Trophoblast cell (in vitro differentiated cells and primary cell): Measurements from ENCODE around the gene FGF11. TPM values are rescaled to one million over a fixed set of nuclear protein-coding genes. Genes with fewer than 3 reads are reported as not detected.
A peak's percentile ranks its signal among the peaks of the same experiment; 100 is the strongest.

Experiments
- DNase-seq, 2 donors: peaks; one replicate each; pipeline ENCODE4 v3.0.0-alpha.2; 2016
- H2AFZ ChIP-seq: 2 replicates; pipeline ENCODE4 v1.6.1; 2013; ENCODE audit warnings: low read length, moderate library complexity, mild to moderate bottlenecking; ENCODE audit not compliant: insufficient read depth, poor library complexity
- H2AK5ac ChIP-seq: 2 replicates; pipeline ENCODE4 v1.6.1; 2013; ENCODE audit warnings: mild to moderate bottlenecking, low read length
- H2BK120ac ChIP-seq: 2 replicates; pipeline ENCODE4 v1.6.1; 2013; ENCODE audit warnings: low read length, mild to moderate bottlenecking, moderate library complexity; ENCODE audit not compliant: insufficient read depth, poor library complexity
- H2BK12ac ChIP-seq: 2 replicates; pipeline ENCODE4 v1.6.1; 2013; ENCODE audit warnings: mild to moderate bottlenecking, low read length, moderate library complexity
- H2BK5ac ChIP-seq: 2 replicates; pipeline ENCODE4 v1.6.1; 2013; ENCODE audit warnings: low read length, low read depth, moderate library complexity, mild to moderate bottlenecking; ENCODE audit not compliant: poor library complexity
- H3K14ac ChIP-seq: 2 replicates; pipeline ENCODE4 v1.6.1; 2013; ENCODE audit warnings: mild to moderate bottlenecking, low read length
- H3K18ac ChIP-seq: 2 replicates; pipeline ENCODE4 v1.6.1; 2013; ENCODE audit warnings: mild to moderate bottlenecking, low read length
- H3K23ac ChIP-seq: 2 replicates; pipeline ENCODE4 v1.6.1; 2013; ENCODE audit warnings: low read length
- H3K27ac ChIP-seq: 2 replicates; pipeline ENCODE4 v1.5.1; 2013; ENCODE audit warnings: low read depth, mild to moderate bottlenecking, inconsistent platforms, low read length, moderate library complexity
- H3K27me3 ChIP-seq: 2 replicates; pipeline ENCODE4 v1.6.1; 2013; ENCODE audit warnings: inconsistent platforms, mild to moderate bottlenecking, low read length, moderate library complexity; ENCODE audit not compliant: insufficient read depth
- H3K36me3 ChIP-seq, 2 experiments: 1 replicate in 1 of 2; 2 replicates in 1 of 2; pipeline ENCODE4 v1.6.1; 2013; ENCODE audit warnings: low read length in 2 of 2, mild to moderate bottlenecking in 2 of 2, moderate library complexity in 1 of 2; ENCODE audit not compliant: insufficient read depth in 2 of 2, control insufficient read depth in 1 of 2
- H3K4ac ChIP-seq: 2 replicates; pipeline ENCODE4 v1.6.1; 2013; ENCODE audit warnings: low read depth, mild to moderate bottlenecking, low read length, moderate library complexity
- H3K4me1 ChIP-seq, 2 experiments: 1 replicate in 1 of 2; 2 replicates in 1 of 2; pipeline ENCODE4 v1.6.1; 2013; ENCODE audit warnings: low read length in 2 of 2, mild to moderate bottlenecking in 2 of 2, moderate library complexity in 1 of 2; ENCODE audit not compliant: insufficient read depth in 2 of 2, control insufficient read depth in 1 of 2
- H3K4me2 ChIP-seq: 2 replicates; pipeline ENCODE4 v1.6.1; 2013; ENCODE audit warnings: inconsistent platforms, mild to moderate bottlenecking, low read length, moderate library complexity
- H3K4me3 ChIP-seq: 2 replicates; pipeline ENCODE4 v1.5.1; 2013; ENCODE audit warnings: mild to moderate bottlenecking, low read depth, low read length, inconsistent platforms
- H3K79me1 ChIP-seq: one replicate; pipeline ENCODE4 v1.6.1; 2013; ENCODE audit warnings: low read length
- H3K79me2 ChIP-seq: 2 replicates; pipeline ENCODE4 v1.6.1; 2013; ENCODE audit warnings: low read length, mild to moderate bottlenecking; ENCODE audit not compliant: control insufficient read depth, insufficient read depth, poor library complexity
- H3K9ac ChIP-seq: 2 replicates; pipeline ENCODE4 v1.6.1; 2013; ENCODE audit warnings: mild to moderate bottlenecking, low read length
- H3K9me3 ChIP-seq: 2 replicates; pipeline ENCODE4 v1.6.1; 2013; ENCODE audit warnings: low read depth, mild to moderate bottlenecking, control low read depth, inconsistent platforms, low read length; ENCODE audit not compliant: insufficient read depth
- H4K12ac ChIP-seq: 2 replicates; pipeline ENCODE4 v1.6.1; 2013; ENCODE audit warnings: low read depth, mild to moderate bottlenecking, low read length, moderate library complexity
- H4K8ac ChIP-seq: 2 replicates; pipeline ENCODE4 v1.6.1; 2013; ENCODE audit warnings: low read depth, mild to moderate bottlenecking, low read length, moderate library complexity
- H4K91ac ChIP-seq: one replicate; pipeline ENCODE4 v1.6.1; 2013; ENCODE audit warnings: low read depth, mild to moderate bottlenecking, low read length, moderate library complexity
- WGBS: extraction: QIAGEN DNeasy Blood & Tissue Kit; methylation state at CpG from one replicate; pipeline ENCODE4 v1.1.7; 2013; ENCODE audit warnings: missing lambda C conversion rate; ENCODE audit not compliant: insufficient read length, insufficient coverage; ENCODE audit errors: extremely low coverage; 5-methylcytosine and 5-hydroxymethylcytosine counted together
- polyA plus RNA-seq: library from polyadenylated mRNA; stranded (reverse); fragments of 200-250 nt; gene quantifications from 2 replicates; pipeline ENCODE4 v1.2.3, GENCODE V29; 2013

Gene FGF11
- polyA plus RNA-seq, result 6.4 and 6.9 TPM in 2 replicates

- no peaks in the 10 kb centered on the region for H3K36me3 ChIP-seq
- no peak within 1 kb of the TSS for H2BK12ac ChIP-seq
- H3K4me2 ChIP-seq, result peak within 1 kb of the TSS; percentile 94
- H3K4ac ChIP-seq, result no peak within 1 kb of the TSS
- peak within 1 kb of the TSS; percentile 33 for H3K14ac ChIP-seq
- H2BK5ac ChIP-seq, result no peak within 1 kb of the TSS
- H4K12ac ChIP-seq, result peak within 1 kb of the TSS; percentile 12
- H2AK5ac ChIP-seq, result no peak within 1 kb of the TSS
- no peak within 1 kb of the TSS for H3K27ac ChIP-seq
- peaks cover 18% of the 10 kb centered on the region for H3K79me1 ChIP-seq
- no CpG with 5 or more reads among the region's 50 CpGs for WGBS
- peak within 1 kb of the TSS; percentile 29 for H4K91ac ChIP-seq
- H3K9me3 ChIP-seq, result peaks cover 2% of the 10 kb centered on the region
- peaks cover 4% of the 10 kb centered on the region for H3K79me2 ChIP-seq
- peaks cover 18% of the 10 kb centered on the region for H3K27me3 ChIP-seq
- peak within 1 kb of the TSS; percentile 74 for H3K4me3 ChIP-seq
- peak within 1 kb of the TSS; percentile 48 for H2AFZ ChIP-seq
- no peak within 1 kb of the TSS for H3K23ac ChIP-seq
- peak within 1 kb of the TSS; percentile 67 for H3K18ac ChIP-seq
- peak within 1 kb of the TSS; percentile 20 for H2BK120ac ChIP-seq
- H3K9ac ChIP-seq, result peak within 1 kb of the TSS; percentile 62
- DNase-seq, result no peak
- H4K8ac ChIP-seq, result peak within 1 kb of the TSS; percentile 77
- H3K4me1 ChIP-seq, result peaks cover 25 to 33% of the 10 kb centered on the region in 2 experiments
Measured at GRCh38 chr17:7439462-7440112, at the start of gene FGF11. FGF11 (plus strand) TSS chr17:7439512; CDS start chr17:7439621, 109 bp downstream.

GRCh38 chr17:7389924-7390910 is 49.1 kb upstream of the FGF11 start:
- no peak overlapping the region for H3K4me3 ChIP-seq
- H3K27ac ChIP-seq, result no peak overlapping the region
- no peak overlapping the region for H2BK5ac ChIP-seq
- no peak overlapping the region for H3K4me2 ChIP-seq
- H4K12ac ChIP-seq, result no peak overlapping the region
- H2AK5ac ChIP-seq, result no peak overlapping the region
- H3K79me2 ChIP-seq, result peaks cover 12% of the 10 kb centered on the region
- no peak overlapping the region for H3K23ac ChIP-seq
- H3K9ac ChIP-seq, result no peak overlapping the region
- H3K4me1 ChIP-seq, result peaks cover 11 to 12% of the 10 kb centered on the region in 2 experiments
- DNase-seq, result no peak
- H4K8ac ChIP-seq, result no peak overlapping the region
- no peak overlapping the region for H2AFZ ChIP-seq
- no peak overlapping the region for H2BK120ac ChIP-seq
- H3K36me3 ChIP-seq, result peaks cover 52 to 56% of the 10 kb centered on the region in 2 experiments
- no peak overlapping the region for H3K4ac ChIP-seq
- no peak overlapping the region for H2BK12ac ChIP-seq
- H3K79me1 ChIP-seq, result peaks cover 17% of the 10 kb centered on the region
- H3K14ac ChIP-seq, result no peak overlapping the region
- H3K9me3 ChIP-seq, result no peaks in the 10 kb centered on the region
- no CpG with 5 or more reads among the region's 19 CpGs for WGBS
- H3K27me3 ChIP-seq, result no peaks in the 10 kb centered on the region
- no peak overlapping the region for H3K18ac ChIP-seq
- H4K91ac ChIP-seq, result no peak overlapping the region

- H3K4ac ChIP-seq, result no peak overlapping the region
- no peak overlapping the region for H2BK120ac ChIP-seq
- H3K4me3 ChIP-seq, result no peak overlapping the region
- H3K9me3 ChIP-seq, result no peaks in the 10 kb centered on the region
- H3K79me1 ChIP-seq, result peaks cover 17% of the 10 kb centered on the region
- H2AK5ac ChIP-seq, result no peak overlapping the region
- no peak overlapping the region for H3K14ac ChIP-seq
- H3K4me1 ChIP-seq, result peaks cover 11 to 16% of the 10 kb centered on the region in 2 experiments
- H3K27me3 ChIP-seq, result no peaks in the 10 kb centered on the region
- H4K91ac ChIP-seq, result no peak overlapping the region
- no peak overlapping the region for H3K4me2 ChIP-seq
- H2AFZ ChIP-seq, result no peak overlapping the region
- H3K18ac ChIP-seq, result no peak overlapping the region
- DNase-seq, result no peak
- H2BK5ac ChIP-seq, result no peak overlapping the region
- no peak overlapping the region for H3K23ac ChIP-seq
- no peak overlapping the region for H4K8ac ChIP-seq
- no CpG with 5 or more reads among the region's 2 CpGs for WGBS
- H3K36me3 ChIP-seq, result peaks cover 50 to 53% of the 10 kb centered on the region in 2 experiments
- H3K9ac ChIP-seq, result no peak overlapping the region
- H4K12ac ChIP-seq, result no peak overlapping the region
- no peak overlapping the region for H3K27ac ChIP-seq
- no peak overlapping the region for H2BK12ac ChIP-seq
- peaks cover 12% of the 10 kb centered on the region for H3K79me2 ChIP-seq
Measured at GRCh38 chr17:7391307-7391706, 48.0 kb upstream of the FGF11 start.

GRCh38 chr17:7392696-7393612 is 46.4 kb upstream of the FGF11 start:
- Histone ChIP-seq H4K8ac (peak overlapping the region; percentile 12), H3K4me1 (peaks cover 11 to 16% of the 10 kb centered on the region in 2 experiments), H2AK5ac (peak overlapping the region; percentile 83), H2BK5ac (no peak overlapping the region), H4K91ac (peak overlapping the region; percentile 64), H4K12ac (no peak overlapping the region), H3K79me1 (peaks cover 17% of the 10 kb centered on the region), H2BK120ac (no peak overlapping the region), H3K36me3 (peaks cover 40 to 44% of the 10 kb centered on the region in 2 experiments), H3K14ac (peak overlapping the region; percentile 84), H3K4me3 (peak overlapping the region; percentile 85), H2AFZ (no peak overlapping the region), H2BK12ac (peak overlapping the region; percentile 15), H3K4ac (peak overlapping the region; percentile 60), H3K4me2 (peak overlapping the region; percentile 92), H3K79me2 (peaks cover 12% of the 10 kb centered on the region), H3K27ac (no peak overlapping the region), H3K9me3 (no peaks in the 10 kb centered on the region), H3K27me3 (no peaks in the 10 kb centered on the region), H3K9ac (no peak overlapping the region), H3K23ac (no peak overlapping the region), H3K18ac (peak overlapping the region; percentile 48)
- no peak for DNase-seq
- WGBS, result no CpG with 5 or more reads among the region's 42 CpGs
